Spleen (tissue), 11 donors: Measurements from ENCODE around the gene DNAJC8. TPM values are rescaled to one million over a fixed set of nuclear protein-coding genes. Genes with fewer than 3 reads are reported as not detected.
A peak's percentile ranks its signal among the peaks of the same experiment; 100 is the strongest.

Experiments used
- DNase-seq: peaks from one replicate; pipeline ENCODE4 v3.0.0-alpha.2; 2020
- H3K27ac ChIP-seq, 8 donors: fragments of 200-600 bp; sonication (generic) in 7 of 8; 1 replicate in 4 of 8; 2 replicates in 4 of 8; pipeline versions ENCODE4 v1.5.0 to v1.8.0; 2016 to 2021; ENCODE audit warnings: inconsistent platforms in 4 of 8, mild to moderate bottlenecking in 4 of 8, moderate library complexity in 1 of 8
- H3K27me3 ChIP-seq, 7 donors: fragments of 200-600 bp; sonication (generic) in 6 of 7; replicated peaks in 1 of 7; 1 replicate in 4 of 7; 2 replicates in 3 of 7; pipeline versions ENCODE4 v1.5.0 to v1.8.0; 2016 to 2021; ENCODE audit warnings: inconsistent platforms in 3 of 7, mild to moderate bottlenecking in 1 of 7
- H3K36me3 ChIP-seq, 6 donors: fragments of 200-600 bp; sonication (generic) in 5 of 6; 1 replicate in 4 of 6; 2 replicates in 2 of 6; pipeline versions ENCODE4 v1.5.0 to v1.8.0; 2016 to 2021; ENCODE audit warnings: inconsistent platforms in 2 of 6
- H3K4me1 ChIP-seq, 6 donors: fragments of 200-600 bp; sonication (generic) in 5 of 6; 1 replicate in 3 of 6; 2 replicates in 3 of 6; pipeline versions ENCODE4 v1.5.0 to v1.8.0; 2016 to 2021; ENCODE audit warnings: inconsistent platforms in 3 of 6
- H3K4me3 ChIP-seq, 8 donors: fragments of 200-600 bp; sonication (generic) in 7 of 8; 1 replicate in 4 of 8; 2 replicates in 4 of 8; pipeline versions ENCODE4 v1.5.0 to v1.8.0; 2016 to 2021; ENCODE audit warnings: inconsistent platforms in 4 of 8, mild to moderate bottlenecking in 4 of 8, moderate library complexity in 2 of 8
- H3K9me3 ChIP-seq, 8 donors: fragments of 200-600 bp; sonication (generic) in 7 of 8; 1 replicate in 4 of 8; 2 replicates in 4 of 8; pipeline versions ENCODE4 v1.5.0 to v1.8.0; 2016 to 2021; ENCODE audit warnings: inconsistent platforms in 4 of 8
- POLR2A ChIP-seq, 3 donors: fragments of 450-650 bp; IDR thresholded peaks; one replicate each; pipeline ENCODE4 v1.5.1; 2017; ENCODE audit warnings: antibody characterized with exemption in 3 of 3, mild to moderate bottlenecking in 1 of 3
- POLR2AphosphoS5 ChIP-seq, 3 donors: sonication (generic); formaldehyde crosslinking; IDR thresholded peaks; one replicate each; pipeline ENCODE4 v1.5.1; 2017; ENCODE audit warnings: antibody characterized with exemption in 3 of 3
- WGBS, 5 donors: extraction: QIAGEN DNeasy Blood & Tissue Kit in 3 of 5; methylation state at CpG; one replicate each; pipeline versions ENCODE4 v1.1.5 to v1.1.7; 2013 to 2018; 5-methylcytosine and 5-hydroxymethylcytosine counted together
- intact Hi-C: fragments of 100-400 bp; cut with DNase I; formaldehyde crosslinking; loops from one replicate; pipeline ENCODE4 v1.15.0; 2023; ENCODE audit warnings: low total_unique reads
- polyA plus RNA-seq, 3 donors: library from polyadenylated mRNA; stranded (reverse); fragments of 200-250 nt; gene quantifications; one replicate each; pipeline ENCODE4 v1.2.1, GENCODE V29; 2013
- total RNA-seq, 7 donors: library from RNA; depleted of rRNA in 3 of 7; stranded (reverse); fragments of >200 nt in 3 of 7; fragmentation: NEBNext Ultra II Directional in 4 of 7; extraction: Animal tissue kit (Norgen Biotek cat#: 25700) in 4 of 7; gene quantifications; one replicate each; pipeline versions ENCODE4 v1.1.0 to v1.2.1, GENCODE V29; 2016 to 2021
- TF ChIP-seq, protein P1 (sequence below), 11 experiments: fragments of 200-600 bp in 7 of 11; fragments of 450-650 bp in 4 of 11; sonication (generic) in 4 of 11; IDR thresholded peaks in 8 of 11; conservative IDR thresholded peaks in 3 of 11; 1 replicate in 7 of 11; 2 replicates in 4 of 11; pipeline versions ENCODE4 v1.4.0 to v1.8.0; 2016 to 2021; ENCODE audit warnings: antibody characterized with exemption in 11 of 11, inconsistent platforms in 4 of 11, mild to moderate bottlenecking in 1 of 11
- donor health status: healthy with polysubstance abuse.
- donor health status: DM: no; HTN: no; CAD: no; lungs with moderate emphysema.
- donor health status: DM: no; HTN: no; CAD: no.
- donor health status: Bipolar disorder and iron deficiency.
- donor health status: healthy.
- donor health status: DM: no; HTN: no; CAD: no.
- donor health status: DM: yes; HTN: yes; CAD: no.

Gene DNAJC8
- total and polyA plus RNA-seq, 10 donors: 52.0 to 95.9 (median 62.3) TPM

DNA sequence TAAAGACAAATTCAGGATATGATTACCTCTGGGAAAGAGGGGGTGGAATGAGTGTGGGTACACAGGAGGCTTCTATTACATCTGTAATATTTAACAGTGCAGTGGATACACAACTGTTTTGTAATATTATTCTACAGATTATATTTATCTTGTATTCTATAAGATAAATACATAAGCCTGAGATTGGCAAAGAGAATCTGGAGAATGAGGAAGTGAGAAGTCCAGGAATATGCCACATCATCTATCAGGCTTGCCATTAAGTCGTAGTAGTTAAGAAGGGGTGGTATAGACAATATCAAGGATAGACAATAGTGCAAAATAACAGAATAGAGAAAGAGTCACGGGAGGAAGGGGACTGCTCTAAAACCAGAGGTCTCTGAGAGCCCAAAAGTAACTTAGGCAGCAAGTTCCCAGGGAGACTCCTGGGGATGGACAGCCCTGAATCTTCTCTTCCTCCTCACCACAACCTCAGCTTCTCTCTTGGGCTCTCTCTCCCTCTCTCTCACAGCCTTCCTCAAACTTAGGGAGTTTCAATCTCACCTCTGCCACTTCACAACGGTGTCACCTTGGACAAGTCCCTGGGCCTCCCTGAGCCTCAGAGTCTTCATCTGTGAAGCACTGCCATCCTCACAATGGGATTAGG lies 42.4 kb downstream of the DNAJC8 start:
- Histone ChIP-seq H3K27ac (peak overlapping the region in 7 of 8 donors; percentile 27 to 67 (median 54)), H3K36me3 (peaks cover 0 to 18% (median 0%) of the 10 kb centered on the region in 6 donors), H3K9me3 (no peaks in the 10 kb centered on the region), H3K4me3 (no peak overlapping the region), H3K27me3 (no peaks in the 10 kb centered on the region), H3K4me1 (peaks cover 0 to 44% (median 14%) of the 10 kb centered on the region in 6 donors)
- no peak for TF ChIP-seq POLR2A (IDR thresholded peaks at IDR 0.05)
- no peak for TF ChIP-seq POLR2AphosphoS5 (IDR thresholded peaks at IDR 0.05)
- TF ChIP-seq, protein P1, sequence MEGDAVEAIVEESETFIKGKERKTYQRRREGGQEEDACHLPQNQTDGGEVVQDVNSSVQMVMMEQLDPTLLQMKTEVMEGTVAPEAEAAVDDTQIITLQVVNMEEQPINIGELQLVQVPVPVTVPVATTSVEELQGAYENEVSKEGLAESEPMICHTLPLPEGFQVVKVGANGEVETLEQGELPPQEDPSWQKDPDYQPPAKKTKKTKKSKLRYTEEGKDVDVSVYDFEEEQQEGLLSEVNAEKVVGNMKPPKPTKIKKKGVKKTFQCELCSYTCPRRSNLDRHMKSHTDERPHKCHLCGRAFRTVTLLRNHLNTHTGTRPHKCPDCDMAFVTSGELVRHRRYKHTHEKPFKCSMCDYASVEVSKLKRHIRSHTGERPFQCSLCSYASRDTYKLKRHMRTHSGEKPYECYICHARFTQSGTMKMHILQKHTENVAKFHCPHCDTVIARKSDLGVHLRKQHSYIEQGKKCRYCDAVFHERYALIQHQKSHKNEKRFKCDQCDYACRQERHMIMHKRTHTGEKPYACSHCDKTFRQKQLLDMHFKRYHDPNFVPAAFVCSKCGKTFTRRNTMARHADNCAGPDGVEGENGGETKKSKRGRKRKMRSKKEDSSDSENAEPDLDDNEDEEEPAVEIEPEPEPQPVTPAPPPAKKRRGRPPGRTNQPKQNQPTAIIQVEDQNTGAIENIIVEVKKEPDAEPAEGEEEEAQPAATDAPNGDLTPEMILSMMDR (IDR thresholded peaks at IDR 0.05 in 8 of 11, conservative IDR thresholded peaks at IDR 0.05 in 3 of 11): no peak
- intact Hi-C loops: no loop called here
- WGBS, 5 donors: 36 to 60% (median 40%) methylated on average over 3 of the region's 3 CpGs
- no peak for DNase-seq

DNA sequence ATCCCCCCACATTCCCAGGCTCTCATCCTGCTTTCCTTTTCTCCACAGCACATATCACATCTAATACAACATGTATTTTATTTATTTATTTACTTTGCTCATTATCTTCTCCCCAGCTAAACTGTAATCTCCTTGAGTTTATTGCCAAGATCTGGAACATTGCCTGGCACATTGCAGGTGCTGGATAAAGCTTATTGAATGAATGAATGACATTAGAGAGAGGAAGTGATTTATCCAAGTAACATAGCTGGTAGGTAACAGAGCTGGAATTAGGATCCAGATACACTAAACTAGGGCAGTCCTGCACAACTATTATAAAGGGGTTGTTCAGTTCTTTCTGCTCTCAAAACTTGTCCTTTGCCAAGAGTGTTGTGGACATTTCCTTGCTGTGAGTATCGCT lies 47.8 kb downstream of the DNAJC8 start:
- intact Hi-C loops: no loop called here
- TF ChIP-seq POLR2AphosphoS5 (IDR thresholded peaks at IDR 0.05) (no peak), POLR2A (IDR thresholded peaks at IDR 0.05) (no peak)
- TF ChIP-seq, protein P1 (IDR thresholded peaks at IDR 0.05 in 8 of 11, conservative IDR thresholded peaks at IDR 0.05 in 3 of 11): no peak
- 93 to 97% (median 97%) methylated on average over 1 of the region's 1 CpG for WGBS, 5 donors
- H3K4me1 ChIP-seq: peaks cover 9 to 26% (median 17%) of the 10 kb centered on the region in 6 donors
- H3K27ac ChIP-seq: no peak overlapping the region
- no peaks in the 10 kb centered on the region for H3K27me3 ChIP-seq
- no peaks in the 10 kb centered on the region for H3K9me3 ChIP-seq
- H3K4me3 ChIP-seq: no peak overlapping the region
- DNase-seq: no peak
- peaks cover 0 to 7% (median 0%) of the 10 kb centered on the region in 6 donors for H3K36me3 ChIP-seq

DNA sequence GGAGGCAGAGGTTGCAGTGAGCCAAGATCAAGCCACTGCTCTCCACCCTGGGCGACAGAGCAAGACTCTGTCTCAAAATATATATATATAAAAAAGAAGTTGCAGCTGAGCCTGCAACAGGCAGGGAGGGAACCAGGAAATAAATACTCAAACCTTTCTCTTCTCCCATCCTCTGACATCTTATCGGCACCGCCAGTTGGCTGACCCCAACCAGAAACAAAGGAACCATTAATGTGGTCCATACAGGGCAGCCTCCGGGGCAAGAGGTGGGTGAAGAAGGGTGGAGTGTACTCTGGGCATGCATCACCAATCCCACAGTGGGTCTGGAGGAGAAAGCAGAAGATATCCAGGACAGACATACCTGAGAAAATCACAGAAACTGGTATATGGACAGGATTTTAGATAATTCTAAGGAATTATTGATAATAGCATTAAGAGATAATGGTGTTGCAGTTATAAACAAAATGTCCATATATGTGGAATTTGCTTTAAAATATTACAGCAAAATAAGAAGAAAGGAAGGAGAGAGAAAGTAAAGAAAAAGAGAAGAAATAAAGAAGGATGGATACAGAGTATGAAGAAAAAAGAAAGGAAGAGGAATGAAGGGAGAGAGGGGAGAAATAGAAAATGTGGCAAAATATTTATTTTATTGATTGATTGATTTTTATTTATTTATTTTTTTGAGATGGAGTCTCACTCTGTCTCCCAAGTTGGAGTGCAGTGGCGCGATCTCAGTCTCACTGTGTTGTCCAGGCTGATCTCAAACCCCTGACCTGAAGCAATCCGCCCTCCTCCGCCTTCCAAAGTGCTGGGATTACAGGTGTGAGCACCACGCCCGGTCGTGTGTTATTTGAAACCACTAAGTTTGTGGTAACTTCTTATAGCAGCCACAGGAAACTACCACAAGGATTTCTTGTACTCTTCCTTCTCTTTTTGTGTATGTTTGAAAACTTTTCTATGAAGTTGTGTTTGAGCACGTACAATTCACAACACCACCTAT lies 52.2 kb downstream of the DNAJC8 start:
- DNase-seq: peak; percentile 64
- no peaks in the 10 kb centered on the region for H3K27me3 ChIP-seq
- TF ChIP-seq POLR2AphosphoS5 (IDR thresholded peaks at IDR 0.05): peak in 1 of 3 donors; percentile 57
- no peak for TF ChIP-seq POLR2A (IDR thresholded peaks at IDR 0.05)
- intact Hi-C loops: no loop called here
- H3K4me1 ChIP-seq: peaks cover 13 to 63% (median 46%) of the 10 kb centered on the region in 6 donors
- 34 to 45% (median 40%) methylated on average over 12 of the region's 12 CpGs for WGBS, 5 donors
- no peaks in the 10 kb centered on the region for H3K9me3 ChIP-seq
- H3K36me3 ChIP-seq: no peaks in the 10 kb centered on the region
- peak overlapping the region in 4 of 8 donors; percentile 3 to 59 (median 30) for H3K27ac ChIP-seq
- H3K4me3 ChIP-seq: no peak overlapping the region

DNA sequence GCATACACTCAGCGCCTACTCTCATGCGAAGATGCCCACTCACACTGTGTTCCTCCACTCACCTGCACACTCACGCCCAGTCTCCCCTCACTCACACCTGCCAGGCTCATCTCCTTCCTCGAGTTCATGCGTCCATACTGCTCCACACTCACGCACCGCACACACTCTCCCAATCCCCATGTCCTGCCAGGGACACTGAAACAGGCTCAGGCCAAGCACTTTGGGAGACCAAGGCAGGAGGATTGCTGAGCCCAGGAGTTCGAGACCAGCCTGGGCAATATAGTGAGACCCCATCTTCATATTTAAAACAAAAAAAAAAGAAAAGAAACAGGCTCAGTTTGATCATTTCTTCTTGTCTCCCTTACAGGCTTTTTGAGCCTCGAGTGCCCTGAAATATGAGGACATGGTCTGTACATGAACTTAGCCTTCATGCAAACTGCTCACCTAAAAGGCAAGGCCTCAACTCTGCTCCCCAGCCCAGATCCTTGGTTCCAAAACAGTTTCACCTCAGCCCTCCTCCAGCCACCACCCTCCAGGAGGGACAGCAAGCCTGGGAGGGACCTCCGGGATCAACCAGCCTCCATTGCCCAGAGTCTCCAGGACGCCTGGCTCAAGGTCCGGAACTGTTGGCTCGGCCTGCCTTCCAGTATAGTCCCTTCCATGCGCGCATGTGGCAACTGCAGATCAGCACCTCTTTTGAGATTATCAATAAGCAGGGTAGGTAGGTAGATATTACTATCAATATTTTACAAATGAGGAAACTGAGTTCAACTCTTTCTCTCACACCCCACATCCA lies 53.9 kb downstream of the DNAJC8 start:
- DNase-seq: peak; percentile 74
- TF ChIP-seq POLR2A (IDR thresholded peaks at IDR 0.05) (no peak), POLR2AphosphoS5 (IDR thresholded peaks at IDR 0.05) (no peak)
- TF ChIP-seq, protein P1 (IDR thresholded peaks at IDR 0.05 in 8 of 11, conservative IDR thresholded peaks at IDR 0.05 in 3 of 11): no peak
- Histone ChIP-seq H3K4me3 (no peak overlapping the region), H3K9me3 (no peaks in the 10 kb centered on the region), H3K4me1 (peaks cover 15 to 80% (median 63%) of the 10 kb centered on the region in 6 donors), H3K27me3 (no peaks in the 10 kb centered on the region), H3K27ac (no peak overlapping the region), H3K36me3 (no peaks in the 10 kb centered on the region)
- WGBS, 5 donors: 94 to 97% (median 96%) methylated on average over 15 of the region's 15 CpGs
- intact Hi-C loops: no loop called here
